Gastrocnemius medialis (tissue), 4 donors: ENCODE data around the gene CFAP77.

ENCODE experiments used
- CTCF ChIP-seq, 5 experiments: fragments of 450-650 bp in 3 of 5; fragments of 200-600 bp in 2 of 5; sonication (generic) in 2 of 5; IDR thresholded peaks in 4 of 5; conservative IDR thresholded peaks in 1 of 5; 1 replicate in 4 of 5; 2 replicates in 1 of 5; pipeline ENCODE4 v1.5.1; 2016 to 2019; ENCODE audit warnings: antibody characterized with exemption in 5 of 5, mild to moderate bottlenecking in 3 of 5, moderate library complexity in 3 of 5
- POLR2A ChIP-seq, 2 donors: fragments of 450-650 bp; IDR thresholded peaks; one replicate each; pipeline ENCODE4 v1.6.1; 2017; ENCODE audit warnings: antibody characterized with exemption in 2 of 2, mild to moderate bottlenecking in 2 of 2, moderate library complexity in 2 of 2

GRCh38 chr9:132614324-132614723, 204.3 kb downstream of the CFAP77 start:
- TF ChIP-seq CTCF (IDR thresholded peaks at IDR 0.05 in 4 of 5, conservative IDR thresholded peaks at IDR 0.05 in 1 of 5), result no peak
- TF ChIP-seq POLR2A (IDR thresholded peaks at IDR 0.05), result no peak
